ENCODE measurements around the gene XPOT. TPM values are rescaled to one million over a fixed set of nuclear protein-coding genes. Genes with fewer than 3 reads are reported as not detected.

Gene XPOT
- total and polyA plus RNA-seq, 2 of the 4 experiments (the other 2 are of a cell fraction) = 40.9 to 80.8 TPM

DNA sequence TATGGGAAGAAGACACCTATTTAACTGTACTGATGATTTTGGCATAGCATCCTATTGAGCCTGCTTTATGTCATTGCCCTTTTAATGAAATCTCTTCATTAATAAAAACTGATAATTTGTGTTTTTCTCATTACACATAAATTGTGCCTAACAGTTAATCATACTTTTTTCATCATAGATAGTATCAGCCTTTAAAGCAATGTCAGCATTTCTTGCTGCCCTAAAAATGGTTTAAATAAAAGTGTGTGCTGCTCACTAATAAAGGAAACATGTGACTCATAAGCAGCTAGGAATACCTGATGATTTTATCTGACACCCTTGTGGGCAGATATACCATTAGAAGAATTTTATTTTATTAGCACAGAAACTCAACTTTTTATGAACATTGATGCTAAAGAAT is 74.5 kb downstream of the XPOT start:
- Histone ChIP-seq H2AK9ac (replicated peaks; ENCODE audit: low read depth, low read length, poor library complexity) (no peak overlapping the region), H3K79me1 (ENCODE audit: low read depth in 1 of 2, low read length in 2 of 2) (peaks cover 15 to 18% of the 10 kb centered on the region in 2 experiments; a peak in 3 of 4 replicates), H3K4me2 (ENCODE audit: low read depth, low read length) (no peak overlapping the region), H3K27me3 (ENCODE audit: control insufficient read depth, insufficient read depth, low read length) (no peaks in the 10 kb centered on the region), H3K4me1 (ENCODE audit: control insufficient read depth, insufficient read depth, low read length) (no peaks in the 10 kb centered on the region), H2BK5ac (ENCODE audit: low read depth, low read length, poor library complexity, severe bottlenecking) (no peak overlapping the region), H3K56ac (ENCODE audit: extremely low read depth, insufficient read depth, low read length) (no peak overlapping the region), H3K14ac (replicated peaks; ENCODE audit: low read depth, low read length) (no peak overlapping the region), H3K18ac (ENCODE audit: low read depth, low read length) (no peak overlapping the region), H4K91ac (ENCODE audit: insufficient read depth, low read depth, low read length) (no peak overlapping the region), H3K23ac (ENCODE audit: low read depth, low read length) (no peak overlapping the region), H3K9me3 (ENCODE audit: control insufficient read depth, insufficient read depth, low read length) (peaks cover 3% of the 10 kb centered on the region; the same call in 1 of the 2 replicates), H4K20me1 (ENCODE audit: insufficient read depth, low read length) (0 out of 2 replicates have a peak, but pooled peaks cover 4% of the 10 kb centered on the region), H3K9me1 (ENCODE audit: insufficient read depth, low read length) (no peaks in the 10 kb centered on the region), H3K27ac (ENCODE audit: insufficient read depth, low read length) (no peak overlapping the region), H2AFZ (replicated peaks; ENCODE audit: low read length, poor library complexity) (no peak overlapping the region), H4K8ac (ENCODE audit: low read depth in 2 of 2, low read length in 2 of 2) (no peak overlapping the region), H2BK120ac (ENCODE audit: low read depth, low read length) (no peak overlapping the region), H3K9ac (ENCODE audit: low read depth, low read length) (no peak overlapping the region), H3K4ac (ENCODE audit: low read depth, low read length) (no peak overlapping the region), H4K5ac (ENCODE audit: low read depth, low read length) (no peak overlapping the region), H2BK15ac (ENCODE audit: low read depth, low read length) (no peak overlapping the region), H2AK5ac (ENCODE audit: low read depth, low read length) (no peak overlapping the region), H3K36me3 (ENCODE audit: control insufficient read depth, insufficient read depth, low read length) (peaks cover 15% of the 10 kb centered on the region), H2BK20ac (ENCODE audit: low read depth, low read length) (no peak overlapping the region), H3K4me3 (ENCODE audit: insufficient read depth, low read depth, low read length) (no peak overlapping the region)
- no peak for ATAC-seq (ENCODE audit: low read depth)
- dilution Hi-C loops (cut with HindIII; ENCODE audit: low sequenced_read_pairs, unreplicated experiment) (no loop called here), intact Hi-C loops (cut with micrococcal nuclease) (no loop called here), in situ Hi-C loops (cut with MboI; ENCODE audit: low sequenced_read_pairs) (no loop called here)
- no peak for DNase-seq
- POLR2A ChIA-PET (ENCODE audit: unreplicated experiment) = no interaction called here
- CTCF ChIA-PET = no interaction called here
- no TSS peak for BruUV-seq (replicated peaks)
- TF ChIP-seq MAZ (IDR thresholded peaks at IDR 0.05; ENCODE audit: borderline replicate concordance, low read depth, low read length) = no peak
- peak; percentile 97 for TF ChIP-seq MAFK (IDR thresholded peaks at IDR 0.05; ENCODE audit: low read depth, low read length)
